HG03457 (cell line): ENCODE data around the gene LRP11.
A peak's percentile ranks its signal among the peaks of the same experiment; 100 is the strongest.
"Not testable (repeated sequence)": the region's sequence is repeated elsewhere in the genome, so short reads cannot be mapped to it uniquely, and the experiment has no call there.

Experiments used
- ATAC-seq: cut with Tn5 transposase; IDR thresholded peaks from one replicate; pipeline ENCODE4 v1.9.1; 2021; ENCODE audit warnings: moderate number of reproducible peaks; ENCODE audit not compliant: unreplicated experiment

The LRP11 gene, protein sequence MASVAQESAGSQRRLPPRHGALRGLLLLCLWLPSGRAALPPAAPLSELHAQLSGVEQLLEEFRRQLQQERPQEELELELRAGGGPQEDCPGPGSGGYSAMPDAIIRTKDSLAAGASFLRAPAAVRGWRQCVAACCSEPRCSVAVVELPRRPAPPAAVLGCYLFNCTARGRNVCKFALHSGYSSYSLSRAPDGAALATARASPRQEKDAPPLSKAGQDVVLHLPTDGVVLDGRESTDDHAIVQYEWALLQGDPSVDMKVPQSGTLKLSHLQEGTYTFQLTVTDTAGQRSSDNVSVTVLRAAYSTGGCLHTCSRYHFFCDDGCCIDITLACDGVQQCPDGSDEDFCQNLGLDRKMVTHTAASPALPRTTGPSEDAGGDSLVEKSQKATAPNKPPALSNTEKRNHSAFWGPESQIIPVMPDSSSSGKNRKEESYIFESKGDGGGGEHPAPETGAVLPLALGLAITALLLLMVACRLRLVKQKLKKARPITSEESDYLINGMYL

GRCh38 chr6:149863698-149864577 lies at the start of gene LRP11:
Gene LRP11, minus strand, starts transcription at chr6:149864359. Its CDS starts 339 bp downstream, at chr6:149864020.
- ATAC-seq = peak; percentile 75

GRCh38 chr6:149913540-149914240 lies 49.5 kb upstream of the LRP11 start:
- ATAC-seq = no peak

- no peak for ATAC-seq
These were observed 48.9 kb upstream of the LRP11 start for GRCh38 chr6:149913085-149913484.

DNA sequence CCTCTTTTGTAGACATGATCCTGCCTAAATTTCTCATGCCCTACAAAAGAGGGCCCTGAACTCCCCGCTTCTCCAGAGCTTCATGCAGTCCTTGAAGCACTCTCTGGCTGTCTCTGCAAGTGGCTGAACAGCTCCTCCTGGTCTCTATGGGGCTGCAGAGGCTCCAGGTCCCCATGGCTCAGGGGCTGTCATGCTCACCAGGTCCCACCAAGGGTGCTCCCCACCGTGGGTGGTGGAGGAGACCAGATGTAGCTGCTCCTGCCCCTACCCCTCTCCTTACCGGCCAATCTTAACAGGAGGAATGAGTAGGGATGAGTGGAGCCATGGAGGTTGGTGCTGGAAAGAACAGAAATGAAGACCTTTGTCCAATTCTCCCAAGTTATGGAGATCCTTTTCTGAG lies 48.5 kb upstream of the LRP11 start:
- ATAC-seq = not testable (repeated sequence)

DNA sequence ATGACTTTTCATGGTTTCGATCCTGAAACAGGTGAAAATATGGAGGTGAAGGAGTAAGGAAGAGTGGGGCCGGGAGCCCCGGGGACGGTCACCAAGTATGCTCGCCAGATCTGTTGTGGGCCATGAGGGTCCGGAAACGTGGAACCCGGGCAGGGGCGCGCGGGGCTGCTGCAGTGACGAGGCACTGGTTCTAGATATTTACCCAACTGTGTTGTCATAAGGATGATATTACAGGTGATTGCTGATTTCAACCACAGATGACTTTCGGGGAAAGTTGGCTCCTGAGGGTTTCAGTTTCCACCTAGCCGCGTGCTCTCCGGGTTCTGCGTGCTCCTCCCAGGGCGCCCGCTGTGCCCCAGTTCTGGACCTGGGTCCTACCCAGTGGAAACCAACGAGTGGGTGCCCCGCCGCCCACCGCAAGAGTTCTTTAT lies 46.6 kb upstream of the LRP11 start:
- no peak for ATAC-seq

- ATAC-seq = no peak
These were observed 45.7 kb upstream of the LRP11 start for GRCh38 chr6:149909701-149910470.

- ATAC-seq = not testable (repeated sequence)
These were observed 44.3 kb upstream of the LRP11 start for GRCh38 chr6:149908480-149908879.

DNA sequence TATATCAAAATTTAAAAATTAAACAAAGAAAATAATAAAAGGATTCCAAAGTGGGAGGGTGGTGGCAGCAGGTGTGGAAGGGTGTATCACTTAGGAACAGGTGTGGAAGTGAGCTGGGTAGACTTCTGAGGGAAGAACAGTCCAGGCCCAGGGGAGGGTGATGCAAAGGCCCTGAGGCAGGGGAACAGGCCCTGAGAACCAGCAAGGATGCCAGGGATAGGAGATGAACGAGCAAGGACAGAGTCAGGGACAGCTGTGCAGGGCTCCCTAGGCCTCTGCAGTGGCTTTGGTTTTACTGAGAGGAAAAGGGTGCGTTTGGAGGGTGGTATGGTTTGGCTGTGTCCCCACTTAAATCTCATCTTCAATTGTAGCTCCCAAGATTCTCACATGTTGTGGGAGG lies 43.2 kb upstream of the LRP11 start:
- no peak for ATAC-seq

DNA sequence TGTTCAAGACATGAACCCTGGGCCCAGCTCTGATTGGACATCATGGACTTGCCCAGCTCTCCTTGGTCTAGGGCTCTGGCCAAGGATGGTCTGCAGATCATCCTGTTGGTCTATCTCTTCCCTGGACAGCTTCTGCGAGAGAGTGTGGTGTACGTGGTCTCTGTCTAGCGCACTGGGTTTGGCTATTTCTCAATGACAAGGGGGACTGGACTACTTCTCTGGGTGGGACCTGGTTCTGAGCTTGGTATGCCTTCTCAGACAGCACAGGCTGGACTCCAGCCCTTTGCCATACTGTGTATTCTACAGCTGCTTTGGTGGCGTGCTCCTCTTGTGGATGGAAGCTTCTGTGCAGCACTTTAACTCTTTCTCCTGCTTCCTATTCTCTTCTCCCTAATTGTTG lies 42.2 kb upstream of the LRP11 start:
- no peak for ATAC-seq

DNA sequence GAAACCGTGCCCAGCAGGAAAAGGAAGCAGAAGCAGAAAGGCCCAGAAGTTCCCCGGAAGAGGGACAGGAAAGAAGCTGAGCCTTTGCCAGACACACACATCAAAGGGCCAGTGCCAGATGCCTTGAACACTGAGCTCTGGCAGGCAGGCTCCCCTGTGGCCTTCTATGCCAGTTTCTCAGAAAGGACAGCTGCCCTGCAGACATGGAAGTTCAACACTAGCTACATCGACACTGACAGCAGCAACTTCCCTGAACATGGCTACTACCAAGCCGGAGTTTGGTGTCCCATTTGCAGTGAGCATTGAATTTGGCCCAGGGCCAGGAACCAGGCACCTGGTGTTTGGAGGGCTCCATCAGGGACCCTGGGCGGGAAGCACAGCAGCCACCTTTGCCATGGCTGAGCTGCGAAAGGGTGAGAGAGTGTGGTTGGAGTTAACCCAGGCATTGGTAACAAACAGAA lies 41.8 kb upstream of the LRP11 start:
- ATAC-seq = no peak

DNA sequence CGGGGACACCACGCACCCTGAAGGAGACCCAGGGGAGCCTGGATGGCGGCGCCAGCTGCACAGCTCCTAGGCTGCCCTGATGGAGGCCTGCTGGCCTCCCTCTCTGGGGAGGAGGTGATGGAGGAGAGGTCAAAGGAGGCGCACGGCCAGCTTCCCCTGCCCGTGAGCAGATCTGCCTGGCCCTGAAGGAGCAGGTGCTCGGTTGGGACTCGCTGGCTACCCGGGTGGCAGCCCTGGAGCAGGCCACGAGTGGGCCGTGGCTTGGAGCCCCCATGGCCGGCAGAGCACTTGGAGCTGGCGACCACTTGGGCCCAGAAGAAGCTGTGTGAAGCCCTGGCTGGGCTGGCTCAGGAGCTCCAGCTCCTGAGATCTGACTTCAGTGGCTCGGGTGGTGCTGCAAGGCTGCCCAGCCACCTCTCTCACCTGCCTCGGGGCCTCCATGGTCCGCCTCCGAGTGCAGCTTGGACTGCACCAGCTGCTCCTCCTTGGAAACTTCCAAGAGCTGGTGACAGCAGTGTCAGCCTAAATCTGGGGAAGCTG lies 41.3 kb upstream of the LRP11 start:
- ATAC-seq = no peak

DNA sequence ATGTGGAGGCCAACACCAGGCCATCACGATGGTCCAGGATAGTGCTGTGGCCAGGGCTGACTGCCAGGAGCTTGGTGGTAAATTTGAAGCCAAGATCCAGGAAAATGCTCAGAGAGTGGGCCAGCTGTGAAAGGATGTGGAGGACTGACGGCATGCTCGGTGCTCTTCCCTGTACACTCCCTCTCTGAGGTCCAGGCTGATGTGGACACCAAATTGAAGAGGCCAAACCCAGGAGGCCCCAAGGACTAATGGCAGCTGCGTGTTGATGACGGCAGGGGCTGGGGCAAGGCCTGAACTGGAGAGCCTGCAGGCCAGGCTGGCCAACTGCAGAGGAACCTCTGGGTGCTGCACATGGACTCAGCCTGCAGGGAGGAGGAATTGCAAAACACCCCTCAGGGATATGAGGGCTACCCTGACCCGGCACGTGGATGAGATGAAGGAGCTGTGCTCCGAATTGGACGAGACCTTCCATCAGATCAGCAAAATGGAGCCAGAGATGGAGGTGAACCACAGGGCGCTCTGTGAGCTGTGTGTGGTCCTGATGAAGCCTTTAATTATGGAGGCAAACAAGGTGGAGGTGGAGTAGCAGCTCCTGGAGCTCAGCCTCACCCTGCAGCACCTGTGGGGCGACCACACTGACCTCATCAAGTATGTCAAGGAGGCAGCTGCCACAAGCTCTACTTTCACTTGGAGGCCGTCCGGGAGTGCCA lies 40.7 kb upstream of the LRP11 start:
- ATAC-seq = no peak

- ATAC-seq = no peak
These were observed 39.9 kb upstream of the LRP11 start for GRCh38 chr6:149903938-149904611.

GRCh38 chr6:149901444-149902140 lies 37.4 kb upstream of the LRP11 start:
- ATAC-seq = no peak

DNA sequence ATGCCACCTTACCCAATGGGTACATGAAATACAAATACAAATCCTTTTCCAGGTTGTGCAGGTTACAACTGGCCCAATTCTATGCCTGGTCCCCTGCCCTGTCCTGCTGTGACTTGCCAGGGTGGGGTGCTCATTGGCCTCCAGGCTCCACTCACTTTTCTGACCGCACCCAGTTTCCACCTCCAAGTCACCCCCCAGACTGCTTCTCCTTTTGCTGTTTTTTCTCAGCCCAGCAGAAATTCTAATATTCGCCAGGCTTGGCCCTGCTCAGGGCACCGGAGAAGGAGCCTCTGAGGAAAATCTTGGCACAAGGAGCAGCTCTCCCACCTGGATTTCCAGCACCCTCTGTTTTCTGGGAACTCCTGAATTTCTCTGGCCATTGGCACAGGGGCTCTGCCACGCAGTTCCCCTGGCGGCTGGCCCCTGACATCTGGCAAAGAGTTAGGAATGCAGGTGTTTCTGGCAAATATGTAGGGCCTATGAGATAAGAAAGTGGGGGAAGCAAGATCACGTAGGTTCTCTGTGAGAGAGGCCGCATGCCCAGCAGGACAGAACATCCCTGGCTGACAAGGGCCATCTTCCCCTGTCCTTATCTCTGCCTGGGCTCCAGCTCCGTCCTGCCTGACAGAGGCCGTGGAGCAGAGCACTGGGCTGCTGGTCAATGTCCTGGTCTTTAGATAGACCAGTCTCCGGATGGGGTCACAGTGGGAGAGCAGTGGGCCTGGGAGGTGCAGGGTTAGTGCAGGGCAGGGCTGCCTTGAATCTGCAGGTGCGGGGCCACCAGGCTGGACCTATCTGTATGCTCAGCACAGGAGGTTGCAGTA lies 36.7 kb upstream of the LRP11 start:
- no peak for ATAC-seq

GRCh38 chr6:149899926-149900619 lies 35.9 kb upstream of the LRP11 start:
- no peak for ATAC-seq

DNA sequence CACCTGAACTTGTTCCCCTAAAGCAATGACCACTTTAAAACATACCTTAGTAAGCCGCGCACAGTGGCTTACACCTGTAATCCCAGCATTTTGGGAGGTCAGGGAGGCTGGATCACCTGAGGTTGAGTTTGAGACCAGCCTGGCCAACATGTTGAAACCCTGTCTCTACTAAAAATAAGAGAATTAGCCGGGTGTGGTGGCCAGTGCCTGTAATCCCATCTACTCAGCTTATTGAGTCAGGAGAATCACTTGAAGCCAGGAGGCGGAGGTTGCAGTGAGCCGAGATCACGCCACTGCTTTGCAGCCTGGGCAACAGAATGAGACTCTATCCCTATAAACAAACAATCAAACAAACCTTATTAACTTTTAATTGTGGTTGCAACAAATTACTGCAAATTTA lies 35.3 kb upstream of the LRP11 start:
- no peak for ATAC-seq
